Mucosa of descending colon (tissue), 3 donors: ENCODE results near the gene PEAK1. TPM values are rescaled to one million over a fixed set of nuclear protein-coding genes. Genes with fewer than 3 reads are reported as not detected.
A peak's percentile ranks its signal among the peaks of the same experiment; 100 is the strongest.

Experiments
- ATAC-seq: fragments of 200-7000 bp; cut with Tn5 transposase; one replicate; pipeline ENCODE4 v1.9.1; 2020; ENCODE audit warnings: mild to moderate bottlenecking, moderate library complexity
- DNase-seq, 3 donors: peaks; one replicate each; pipeline ENCODE4 v3.0.0-alpha.2; 2020
- H3K36me3 ChIP-seq: fragments of 200-600 bp; one replicate; pipeline ENCODE4 v1.8.0; 2021; ENCODE audit warnings: low read depth, mild to moderate bottlenecking
- H3K4me1 ChIP-seq: fragments of 200-600 bp; one replicate; pipeline ENCODE4 v1.8.0; 2021; ENCODE audit warnings: low read depth, mild to moderate bottlenecking
- H3K4me3 ChIP-seq: fragments of 200-600 bp; one replicate; pipeline ENCODE4 v1.8.0; 2021; ENCODE audit warnings: mild to moderate bottlenecking
- H3K9me3 ChIP-seq: fragments of 200-600 bp; one replicate; pipeline ENCODE4 v1.8.0; 2021; ENCODE audit warnings: mild to moderate bottlenecking
- CTCF ChIP-seq: fragments of 200-600 bp; IDR thresholded peaks from one replicate; pipeline ENCODE4 v1.8.0; 2022; ENCODE audit warnings: antibody characterized with exemption, mild to moderate bottlenecking
- intact Hi-C, 2 donors: fragments of 100-400 bp; cut with DNase I in 1 of 2; cut with micrococcal nuclease in 1 of 2; formaldehyde crosslinking; loops; one replicate each; pipeline versions ENCODE4 v1.11.0 to v1.11.1; 2022; cut with DNase I, micrococcal nuclease
- total RNA-seq, 3 donors: library from RNA; stranded (reverse); fragmentation: NEBNext Ultra II Directional in 2 of 3; extraction: Animal tissue kit (Norgen Biotek cat#: 25700) in 2 of 3; gene quantifications; one replicate each; pipeline versions ENCODE4 v1.2.1 to v1.2.4, GENCODE V29; 2021 to 2023
- donor health status: DM: no; HTN: no; CAD: no; lungs with moderate emphysema.
- donor health status: DM: no; HTN: no; CAD: no.
- donor health status: DM: no; HTN: yes; CAD: no.

PEAK1 gene
- total RNA-seq, 3 donors from 2014 or later, result 47.9 to 75.3 (median 65.7) TPM

- Histone ChIP-seq H3K36me3 (no peaks in the 10 kb centered on the region), H3K4me1 (peaks cover 9% of the 10 kb centered on the region), H3K4me3 (no peak overlapping the region), H3K9me3 (no peaks in the 10 kb centered on the region)
- ATAC-seq (no peak), DNase-seq (no peak)
- intact Hi-C loops, result no loop called here
- TF ChIP-seq CTCF, result no peak
Measured at GRCh38 chr15:77085297-77085696, 334.6 kb downstream of the PEAK1 start.

DNA sequence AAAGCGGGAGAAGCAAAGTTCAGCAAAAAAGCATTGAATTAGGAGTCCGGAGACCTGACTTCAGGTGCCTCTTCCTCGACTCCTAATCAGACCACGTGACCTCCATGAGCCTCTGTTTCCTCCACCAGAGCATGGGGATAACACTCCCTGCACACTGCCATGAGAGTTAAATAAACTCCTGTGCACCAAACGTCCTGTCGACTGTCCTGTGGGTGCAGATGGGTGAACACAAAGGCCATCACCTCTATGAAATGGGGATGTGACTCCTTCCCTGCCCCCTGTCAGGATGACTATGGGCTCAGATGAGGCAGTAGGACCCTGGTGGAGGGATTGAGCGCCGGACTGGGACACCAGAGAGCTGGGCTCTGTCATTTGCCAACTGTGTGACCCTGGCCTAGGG, 335.5 kb downstream of the PEAK1 start:
- intact Hi-C loops, result no loop called here
- H3K9me3 ChIP-seq, result no peaks in the 10 kb centered on the region
- ATAC-seq (no peak), DNase-seq (no peak)
- no peak for TF ChIP-seq CTCF
- H3K4me3 ChIP-seq, result no peak overlapping the region
- H3K36me3 ChIP-seq, result no peaks in the 10 kb centered on the region
- peaks cover 9% of the 10 kb centered on the region for H3K4me1 ChIP-seq

GRCh38 chr15:77083381-77084160, 336.3 kb downstream of the PEAK1 start:
- DNase-seq, result peak; percentile 86 to 92 (median 88)
- intact Hi-C loops, result no loop called here
- ATAC-seq, result peak; percentile 99
- no peaks in the 10 kb centered on the region for H3K9me3 ChIP-seq
- peaks cover 9% of the 10 kb centered on the region for H3K4me1 ChIP-seq
- no peaks in the 10 kb centered on the region for H3K36me3 ChIP-seq
- no peak overlapping the region for H3K4me3 ChIP-seq
- TF ChIP-seq CTCF, result no peak

DNA sequence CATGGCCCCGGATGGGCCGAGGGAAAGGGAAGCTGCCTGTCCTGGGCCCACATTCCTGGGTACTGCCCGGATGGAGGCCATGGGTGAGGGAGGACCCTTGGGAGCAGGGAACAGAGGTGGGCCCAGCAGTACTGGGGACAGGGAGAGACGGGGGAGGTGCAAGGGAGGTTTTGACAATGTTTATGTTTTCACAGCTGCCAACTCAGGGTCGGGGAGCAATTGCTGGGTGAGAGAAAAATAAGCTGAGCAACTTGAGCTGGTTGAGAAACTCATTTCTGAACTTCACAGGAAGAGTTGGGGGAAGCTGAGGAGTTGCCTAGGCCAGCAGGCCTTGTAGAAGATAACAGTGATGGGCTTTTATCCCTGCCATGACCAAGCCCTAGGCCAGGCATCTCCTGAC, 337.9 kb downstream of the PEAK1 start:
- DNase-seq, result no peak
- ATAC-seq, result no peak
- no peaks in the 10 kb centered on the region for H3K9me3 ChIP-seq
- H3K36me3 ChIP-seq, result no peaks in the 10 kb centered on the region
- intact Hi-C loops, result no loop called here
- peaks cover 9% of the 10 kb centered on the region for H3K4me1 ChIP-seq
- no peak overlapping the region for H3K4me3 ChIP-seq
- TF ChIP-seq CTCF, result no peak

DNA sequence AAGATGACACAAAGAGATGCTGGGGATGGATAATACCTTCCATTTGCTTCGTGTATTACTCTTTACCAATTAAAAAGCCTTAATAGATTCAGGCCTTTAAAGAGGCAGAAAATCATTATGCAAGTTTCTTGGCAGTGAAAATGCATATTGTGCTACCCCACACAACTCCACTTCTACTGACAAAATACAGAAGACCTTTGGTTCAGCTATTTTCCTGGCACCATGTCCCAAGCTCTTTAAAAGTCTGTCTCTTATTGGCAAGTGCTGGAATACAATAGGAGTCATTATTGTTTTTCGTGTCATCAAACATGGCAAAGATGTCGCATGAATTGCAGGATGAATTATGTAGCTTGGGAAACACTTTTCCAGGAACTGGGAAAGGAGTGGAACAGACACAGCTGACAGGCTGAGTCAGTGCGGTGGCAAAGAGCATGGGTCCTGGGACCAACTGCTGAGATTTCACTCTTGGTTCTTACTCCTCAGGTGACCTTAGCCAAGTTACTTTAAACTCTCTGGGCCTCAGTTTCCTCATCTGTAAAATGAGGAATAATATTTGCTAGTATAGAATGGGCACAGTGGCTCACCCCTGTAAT, 343.5 kb downstream of the PEAK1 start:
- no peaks in the 10 kb centered on the region for H3K9me3 ChIP-seq
- no peak for ATAC-seq
- H3K36me3 ChIP-seq, result no peaks in the 10 kb centered on the region
- no peak for DNase-seq
- no peak for TF ChIP-seq CTCF
- H3K4me3 ChIP-seq, result no peak overlapping the region
- peaks cover 2% of the 10 kb centered on the region for H3K4me1 ChIP-seq
- intact Hi-C loops, result no loop called here
